H1 (cell line): Measurements from ENCODE around the gene MMP21. TPM values are rescaled to one million over a fixed set of nuclear protein-coding genes. Genes with fewer than 3 reads are reported as not detected.

ENCODE experiments used
- ASH2L ChIP-seq: fragments of 200-600, 300-600 bp; sonication (generic); IDR thresholded peaks from one replicate; pipeline ENCODE4 v1.7.1; 2017; ENCODE audit warnings: low read length
- ATF2 ChIP-seq: IDR thresholded peaks from 2 replicates; pipeline ENCODE4 v1.6.1; 2012; ENCODE audit warnings: low read length, inconsistent platforms
- BCL11A ChIP-seq, 2 experiments: IDR thresholded peaks; one replicate each; pipeline ENCODE4 v1.6.1; 2011; ENCODE audit warnings: low read depth in 2 of 2, low read length in 2 of 2, mild to moderate bottlenecking in 2 of 2
- E2F6 ChIP-seq: IDR thresholded peaks from 2 replicates; pipeline ENCODE4 v1.6.1; 2012; ENCODE audit warnings: inconsistent platforms
- EGR1 ChIP-seq: IDR thresholded peaks from 2 replicates; pipeline ENCODE4 v1.6.1; 2011; ENCODE audit warnings: low read depth, low read length, borderline replicate concordance
- PHF8 ChIP-seq: fragments of 200-600 bp; sonication (generic); conservative IDR thresholded peaks from 2 replicates; pipeline ENCODE4 v1.7.1; 2012; ENCODE audit warnings: low read depth, mild to moderate bottlenecking, inconsistent platforms, low read length, moderate library complexity
- SP1 ChIP-seq: IDR thresholded peaks from 2 replicates; pipeline ENCODE4 v1.6.1; 2011; ENCODE audit warnings: low read depth, low read length
- SP2 ChIP-seq: IDR thresholded peaks from 2 replicates; pipeline ENCODE4 v1.6.1; 2012; ENCODE audit warnings: mild to moderate bottlenecking, low read length, inconsistent platforms
- TBP ChIP-seq: IDR thresholded peaks from 2 replicates; pipeline ENCODE4 v1.6.1; 2011; ENCODE audit warnings: low read depth, low read length, improper control_type of control experiment
- polyA plus RNA-seq, 7 experiments: library from polyadenylated mRNA; depleted of rRNA in 3 of 7; stranded (reverse) in 5 of 7; unstranded in 2 of 7; fragments of >200 nt in 5 of 7; fragments of 200-250 nt in 2 of 7; gene quantifications; 1 replicate in 5 of 7; 2 replicates in 1 of 7; 4 replicates in 1 of 7; pipeline versions ENCODE4 v1.2.1 to v1.2.3, GENCODE V29; 2011 to 2013; ENCODE audit warnings: missing spikeins in 2 of 7, mixed read lengths in 2 of 7
- total RNA-seq: library from RNA; stranded (reverse); fragmentation: NEBNext Ultra II Directional; extraction: Animal tissue kit (Norgen Biotek cat#: 25700); gene quantifications from 2 replicates; pipeline ENCODE4 v1.2.1, GENCODE V29; 2021

MMP21 gene
- total and polyA plus RNA-seq, 2 of the 8 experiments (the other 6 are each of a cell fraction or from before 2014, with no cell fraction given) = not detected

GRCh38 chr10:125719173-125720001 is 56.2 kb downstream of the MMP21 start, which contains the start of gene EDRF1 (continued):
- TF ChIP-seq ATF2 = 0 out of 2 replicates have a peak, but pooled peaks have one; percentile 53
- TF ChIP-seq EGR1 = peak; percentile 40; the same call in 1 of the 2 replicates
- TF ChIP-seq E2F6 = peak; percentile 97
- no peak for TF ChIP-seq SP2
- TF ChIP-seq ASH2L = peak; percentile 75
- TF ChIP-seq PHF8 = peak; percentile 93
- no peak for TF ChIP-seq SP1
- no peak for TF ChIP-seq BCL11A (IDR thresholded peaks at IDR 0.05; ENCODE audit: low read depth in 2 of 2, low read length in 2 of 2)
- peak; percentile 91 for TF ChIP-seq TBP
